PC-3 (cell line): ENCODE results near the gene COL13A1.

Experiments used
- CTCF ChIP-seq: fragments of 300-600 bp; sonication (generic); conservative IDR thresholded peaks from 2 replicates; pipeline ENCODE4 v1.5.1; 2017; ENCODE audit warnings: antibody characterized with exemption, low read depth, mild to moderate bottlenecking, low read length
- EZH2 ChIP-seq: fragments of 300-600 bp; sonication (generic); IDR thresholded peaks from one replicate; pipeline ENCODE4 v1.6.1; 2017; ENCODE audit warnings: antibody characterized with exemption, mild to moderate bottlenecking, low read length; ENCODE audit not compliant: unreplicated experiment
- EZH2phosphoT487 ChIP-seq: fragments of 300-600 bp; sonication (generic); IDR thresholded peaks from 2 replicates; pipeline ENCODE4 v1.6.1; 2018; ENCODE audit warnings: mild to moderate bottlenecking, antibody characterized with exemption, low read length, borderline replicate concordance

GRCh38 chr10:69772933-69773704 lies 28.6 kb upstream of the COL13A1 start:
- no peak for TF ChIP-seq CTCF
- no peak for TF ChIP-seq EZH2
- TF ChIP-seq EZH2phosphoT487, result no peak
